Measurements from ENCODE around the gene TSPAN13.

- TF ChIP-seq, protein P1, sequence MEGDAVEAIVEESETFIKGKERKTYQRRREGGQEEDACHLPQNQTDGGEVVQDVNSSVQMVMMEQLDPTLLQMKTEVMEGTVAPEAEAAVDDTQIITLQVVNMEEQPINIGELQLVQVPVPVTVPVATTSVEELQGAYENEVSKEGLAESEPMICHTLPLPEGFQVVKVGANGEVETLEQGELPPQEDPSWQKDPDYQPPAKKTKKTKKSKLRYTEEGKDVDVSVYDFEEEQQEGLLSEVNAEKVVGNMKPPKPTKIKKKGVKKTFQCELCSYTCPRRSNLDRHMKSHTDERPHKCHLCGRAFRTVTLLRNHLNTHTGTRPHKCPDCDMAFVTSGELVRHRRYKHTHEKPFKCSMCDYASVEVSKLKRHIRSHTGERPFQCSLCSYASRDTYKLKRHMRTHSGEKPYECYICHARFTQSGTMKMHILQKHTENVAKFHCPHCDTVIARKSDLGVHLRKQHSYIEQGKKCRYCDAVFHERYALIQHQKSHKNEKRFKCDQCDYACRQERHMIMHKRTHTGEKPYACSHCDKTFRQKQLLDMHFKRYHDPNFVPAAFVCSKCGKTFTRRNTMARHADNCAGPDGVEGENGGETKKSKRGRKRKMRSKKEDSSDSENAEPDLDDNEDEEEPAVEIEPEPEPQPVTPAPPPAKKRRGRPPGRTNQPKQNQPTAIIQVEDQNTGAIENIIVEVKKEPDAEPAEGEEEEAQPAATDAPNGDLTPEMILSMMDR (IDR thresholded peaks at IDR 0.05 in 4 of 5, conservative IDR thresholded peaks at IDR 0.05 in 1 of 5), result no peak
- no peak for TF ChIP-seq POLR2A (IDR thresholded peaks at IDR 0.05)
Measured at GRCh38 chr7:16791071-16791470, 37.5 kb downstream of the TSPAN13 start.
